DMS53 treated with DMSO at 0.1 percent for 48 hours (cell line): ENCODE measurements around the gene ESYT3.
A peak's percentile ranks its signal among the peaks of the same experiment; 100 is the strongest.

Source experiments
- DNase-seq: peaks from one replicate; lab custom pipeline; 2025; ENCODE audit not compliant: unreplicated experiment; lab: John Stamatoyannopoulos, UW

The ESYT3 gene

DNA sequence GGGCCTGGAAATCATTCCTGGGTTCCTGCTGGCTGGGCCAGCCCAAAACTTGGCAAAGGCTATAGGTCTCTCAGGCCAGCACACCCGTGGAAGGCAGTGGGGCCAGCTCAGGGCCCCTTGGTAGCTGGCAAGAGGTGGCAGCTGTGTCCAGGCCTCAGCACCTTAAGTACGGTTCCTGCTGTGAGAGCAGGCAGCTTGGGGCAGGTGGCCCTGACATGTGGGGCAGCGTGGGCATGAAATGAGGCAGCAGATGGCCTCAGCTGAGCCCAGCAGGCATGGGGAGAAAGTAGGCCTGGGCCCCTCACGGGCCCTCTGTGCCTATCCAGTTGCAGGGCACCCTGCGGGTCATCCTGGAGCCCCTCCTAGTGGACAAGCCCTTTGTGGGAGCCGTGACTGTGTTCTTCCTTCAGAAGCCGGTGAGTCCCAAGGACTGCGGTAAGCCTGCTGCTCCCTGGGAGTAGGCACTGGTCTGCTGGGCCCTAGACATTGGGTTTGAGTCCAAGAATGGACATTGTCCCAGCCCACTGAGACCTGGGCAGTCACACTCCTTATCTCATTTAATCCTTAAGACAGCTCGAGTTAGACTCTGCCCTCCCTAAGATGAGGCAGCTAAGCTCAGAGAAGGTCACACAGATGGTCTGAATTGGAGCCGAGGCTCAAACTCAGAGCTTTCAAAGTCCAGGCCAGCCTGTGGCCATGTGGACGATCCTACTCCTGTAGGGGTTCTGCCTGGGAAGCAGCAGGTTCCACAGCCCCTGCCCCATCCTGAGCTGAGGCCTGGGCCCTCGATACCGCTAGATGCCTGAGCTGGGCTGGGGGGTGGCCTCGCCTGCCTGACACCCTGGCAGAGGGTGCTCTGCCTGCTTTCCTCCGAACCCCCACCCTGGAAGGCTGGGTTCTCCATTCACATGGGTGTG lies 25.5 kb downstream of the ESYT3 start:
- no peak for DNase-seq

GRCh38 chr3:138460536-138461205 lies 26.3 kb downstream of the ESYT3 start:
- no peak for DNase-seq

DNA sequence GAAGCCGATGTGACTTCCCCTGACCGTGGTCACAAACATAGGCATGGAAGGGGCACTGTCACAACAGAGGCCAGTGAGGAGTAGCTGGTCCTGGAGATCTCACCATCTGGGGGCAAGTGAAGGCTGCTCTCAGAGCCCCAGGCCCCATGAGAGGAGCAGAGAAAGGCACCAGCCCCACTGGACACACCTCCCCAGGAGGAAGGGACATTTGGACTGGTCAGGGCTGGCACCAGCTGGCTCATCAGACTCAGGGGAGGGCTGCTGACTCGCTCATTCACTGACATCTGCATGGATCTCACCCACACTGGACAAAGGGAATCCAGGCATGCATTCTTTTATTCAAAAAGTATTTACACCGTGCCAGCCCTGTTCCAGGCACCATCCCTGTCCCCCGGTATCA lies 26.8 kb downstream of the ESYT3 start:
- DNase-seq = no peak

DNA sequence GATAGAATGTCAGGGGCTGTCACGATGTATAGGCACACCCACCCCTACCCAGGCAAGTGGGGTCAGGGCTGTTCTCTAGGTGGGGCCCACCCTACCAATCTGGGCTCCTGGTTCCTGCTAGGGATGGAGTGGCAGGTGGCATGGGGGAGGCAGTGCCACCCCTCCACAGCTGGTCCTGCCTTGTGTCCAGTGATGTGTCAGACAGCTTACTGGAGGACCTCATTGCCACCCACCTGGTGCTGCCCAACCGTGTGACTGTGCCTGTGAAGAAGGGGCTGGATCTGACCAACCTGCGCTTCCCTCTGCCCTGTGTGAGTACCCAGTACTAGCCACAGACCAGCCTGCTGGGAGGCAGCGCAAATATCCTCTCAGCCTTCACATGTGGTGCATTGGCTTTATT lies 27.5 kb downstream of the ESYT3 start:
- DNase-seq = no peak

GRCh38 chr3:138463724-138464490 lies 29.5 kb downstream of the ESYT3 start:
- DNase-seq = no peak

DNA sequence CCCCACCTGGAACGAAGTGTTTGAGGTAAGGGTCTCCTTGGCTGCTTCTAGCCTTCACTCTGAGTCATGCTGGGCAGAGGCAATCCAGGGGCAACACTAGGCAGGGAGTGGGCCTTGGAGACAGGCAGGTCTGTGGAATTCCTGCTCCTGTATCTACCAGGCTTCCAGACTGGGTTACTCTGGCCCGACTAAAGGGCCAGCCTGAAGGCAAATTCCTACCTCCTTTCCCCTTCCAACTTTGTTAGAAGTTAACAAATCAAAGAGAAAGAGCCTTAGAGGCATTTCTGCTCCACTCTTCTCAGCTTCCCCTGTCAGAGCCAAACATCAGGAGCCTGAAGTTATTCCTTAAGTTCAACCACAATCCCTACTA lies 30.1 kb downstream of the ESYT3 start:
- DNase-seq = no peak

- no peak for DNase-seq
These were observed 31.0 kb downstream of the ESYT3 start for GRCh38 chr3:138465451-138465850.

- no peak for DNase-seq
These were observed 31.5 kb downstream of the ESYT3 start for GRCh38 chr3:138465925-138466324.

- no peak for DNase-seq
These were observed 33.5 kb downstream of the ESYT3 start for GRCh38 chr3:138467931-138468330.

GRCh38 chr3:138468451-138468850 lies 34.0 kb downstream of the ESYT3 start:
- no peak for DNase-seq

GRCh38 chr3:138468886-138469285 lies 34.5 kb downstream of the ESYT3 start:
- DNase-seq = no peak

DNA sequence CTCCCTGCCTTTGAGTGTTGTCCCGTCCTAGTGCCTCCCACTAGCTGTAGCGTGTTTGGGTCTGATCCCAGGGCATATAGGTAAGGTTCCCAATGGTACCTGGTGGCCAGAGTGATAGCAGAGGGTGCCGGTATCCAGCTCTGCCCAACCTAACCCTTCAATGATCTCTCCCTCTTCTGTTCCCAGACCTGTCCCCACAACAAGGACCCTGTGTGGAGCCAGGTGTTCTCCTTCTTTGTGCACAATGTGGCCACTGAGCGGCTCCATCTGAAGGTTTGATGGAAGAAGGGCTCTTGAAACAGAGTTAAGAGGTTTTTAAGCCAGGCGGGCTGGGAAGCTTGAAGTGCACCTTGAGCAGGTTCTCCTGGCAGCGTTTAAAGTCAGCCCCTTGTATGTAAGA lies 35.5 kb downstream of the ESYT3 start:
- DNase-seq = no peak

- no peak for DNase-seq
These were observed 36.3 kb downstream of the ESYT3 start for GRCh38 chr3:138470687-138471086.

DNA sequence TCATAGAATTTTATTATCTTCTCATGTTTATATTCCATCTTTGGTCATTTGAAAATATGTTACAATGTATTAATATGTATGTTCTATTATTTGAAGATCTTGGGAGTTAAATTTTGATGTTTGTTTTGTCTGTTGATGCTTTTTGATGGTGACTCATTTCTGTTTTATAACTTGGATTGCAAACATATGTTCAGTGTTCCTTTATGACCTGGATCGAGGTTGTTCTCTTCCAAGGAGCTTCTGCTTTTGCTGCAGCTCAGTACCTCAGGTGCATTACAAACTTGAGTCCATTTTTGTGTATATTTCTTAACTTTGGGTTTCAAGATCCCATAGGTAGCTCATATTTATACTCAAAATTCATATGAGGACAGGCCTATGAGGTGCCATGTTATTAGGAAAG lies 37.1 kb downstream of the ESYT3 start:
- DNase-seq = no peak

GRCh38 chr3:138472141-138472825 lies 37.9 kb downstream of the ESYT3 start:
- DNase-seq = no peak

DNA sequence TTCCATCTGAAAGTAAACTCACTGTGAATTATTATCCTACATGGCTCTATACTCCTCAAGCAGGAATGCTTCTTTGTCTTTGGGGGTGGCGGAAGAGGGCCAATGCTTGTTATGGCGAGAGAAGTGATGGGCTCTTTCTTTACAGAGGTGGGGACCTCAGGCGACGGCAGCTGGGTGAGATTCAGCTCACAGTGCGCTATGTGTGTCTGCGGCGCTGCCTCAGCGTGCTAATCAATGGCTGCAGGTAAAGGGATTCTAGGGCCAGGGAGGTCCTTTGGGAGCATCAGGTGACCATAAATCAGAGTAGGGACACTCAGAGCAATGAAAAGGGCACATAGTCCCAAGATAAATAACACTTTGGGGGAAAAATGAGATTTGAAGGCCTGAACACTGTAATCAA lies 39.0 kb downstream of the ESYT3 start:
- DNase-seq = no peak

DNA sequence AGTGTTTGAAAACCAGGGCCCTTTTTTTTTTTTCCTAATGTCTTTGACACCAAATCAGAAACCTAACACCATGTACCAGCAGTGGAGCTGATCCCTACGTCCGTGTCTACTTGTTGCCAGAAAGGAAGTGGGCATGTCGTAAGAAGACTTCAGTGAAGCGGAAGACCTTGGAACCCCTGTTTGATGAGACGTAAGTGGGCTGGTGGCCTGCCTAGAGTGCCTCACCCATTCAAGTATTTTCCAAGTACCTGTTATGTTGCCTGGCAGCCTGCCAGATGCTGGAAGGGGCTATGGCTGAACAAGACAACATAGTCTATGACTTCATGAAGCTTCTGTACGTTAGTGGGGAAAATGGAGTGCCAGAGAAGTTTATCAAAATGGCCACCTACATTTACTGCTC lies 39.7 kb downstream of the ESYT3 start:
- no peak for DNase-seq

DNA sequence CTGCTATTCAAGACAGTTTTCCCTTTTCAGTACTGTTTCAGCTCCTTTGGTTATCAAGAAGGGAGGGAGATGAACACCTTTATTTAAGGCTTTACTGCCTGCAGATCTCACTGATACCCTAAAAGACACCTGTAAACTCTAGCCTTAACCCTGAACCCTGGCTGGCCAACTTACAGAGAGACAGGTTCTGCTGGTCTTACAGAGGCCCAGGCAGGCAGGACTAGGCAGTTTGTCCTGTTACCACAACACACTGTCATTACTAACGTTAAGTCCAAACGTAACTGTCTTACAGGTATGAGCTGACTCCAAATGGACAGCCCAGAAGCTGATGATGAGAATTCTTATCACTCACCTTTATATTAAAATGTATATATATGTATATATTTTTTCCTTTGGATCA lies 42.1 kb downstream of the ESYT3 start:
- DNase-seq = no peak

DNA sequence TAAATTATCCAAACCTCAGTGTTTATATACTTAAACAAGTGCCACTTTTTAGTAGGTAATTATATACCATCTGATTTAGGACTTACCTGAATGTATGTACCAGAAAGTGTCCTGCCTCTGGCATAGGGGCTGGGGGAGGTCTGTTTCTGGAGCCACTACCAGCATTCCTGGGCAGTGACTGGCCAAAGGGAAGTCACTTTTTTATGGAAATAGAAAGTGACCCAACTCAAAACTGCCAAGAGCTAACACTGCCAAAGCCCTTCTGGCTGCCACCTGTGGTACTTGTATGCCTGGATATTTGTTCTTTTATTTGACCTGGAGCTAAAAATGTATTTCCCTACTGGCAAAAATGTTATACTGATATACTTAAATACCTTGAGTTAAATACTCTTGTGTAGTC lies 42.7 kb downstream of the ESYT3 start:
- DNase-seq = no peak

DNA sequence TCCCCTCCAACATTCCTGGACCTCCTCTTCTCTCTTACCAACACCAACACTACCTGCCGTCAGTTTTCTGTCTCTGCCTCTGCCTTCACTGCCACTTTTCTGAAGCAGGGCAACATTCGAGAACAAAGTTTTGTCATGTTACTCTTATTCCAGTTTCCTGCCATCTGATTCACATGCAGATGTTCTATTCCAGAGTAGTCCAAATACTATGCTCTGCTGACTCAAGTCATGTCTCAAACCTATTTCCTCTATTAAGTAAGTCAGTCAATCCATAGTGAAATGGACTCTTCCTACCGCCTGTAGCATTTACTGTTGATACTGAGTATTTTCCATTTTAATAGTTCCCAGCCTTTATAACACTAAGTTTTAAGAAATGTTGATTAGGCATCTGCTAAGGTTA lies 43.4 kb downstream of the ESYT3 start:
- no peak for DNase-seq

DNA sequence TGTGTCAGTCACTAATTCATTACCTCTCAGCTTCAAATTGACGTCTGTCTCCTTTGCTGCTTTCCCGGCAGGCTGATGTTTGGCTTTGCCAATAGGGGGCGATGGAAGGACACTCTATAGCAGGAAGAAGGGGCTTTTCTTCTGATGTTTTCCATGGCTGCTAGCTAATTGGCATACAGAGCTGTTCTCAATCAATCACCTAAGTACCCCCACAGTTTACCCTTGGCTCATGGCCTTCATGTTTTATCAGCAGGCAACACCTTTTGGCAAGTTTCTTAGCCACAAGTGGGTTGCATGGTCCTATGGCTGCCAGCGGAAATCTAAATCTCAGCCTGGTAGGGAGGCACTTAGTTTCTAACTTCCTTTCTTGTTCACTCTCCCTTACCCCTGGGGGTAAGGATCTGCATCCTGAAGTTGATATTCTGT lies 45.0 kb downstream of the ESYT3 start:
- peak; percentile 10 for DNase-seq
